ENCODE results near the gene DKK3. TPM values are rescaled to one million over a fixed set of nuclear protein-coding genes. Genes with fewer than 3 reads are reported as not detected.

Gene DKK3
- total RNA-seq, 1 experiment from 2014 or later, result 271 TPM

DNA sequence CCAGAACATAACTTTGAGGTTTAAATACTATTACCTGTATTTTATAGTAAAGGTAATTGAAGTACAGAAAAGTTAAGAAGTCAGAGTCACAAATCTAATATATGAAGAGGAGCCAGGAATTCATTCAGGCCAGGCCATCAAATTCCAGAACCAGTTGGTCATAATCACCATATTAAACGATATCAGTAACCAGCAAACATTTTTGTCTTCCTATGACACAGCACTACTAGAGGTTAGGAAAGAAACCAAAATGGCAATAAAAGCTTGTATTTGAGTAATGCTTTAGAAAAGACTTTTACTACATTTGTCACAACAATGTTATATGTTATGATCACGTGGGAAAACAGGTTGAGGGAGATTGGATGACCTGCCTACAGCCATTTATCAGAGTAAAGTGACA, 62.2 kb downstream of the DKK3 start:
- no peak for DNase-seq (ENCODE audit: low read depth)

DNA sequence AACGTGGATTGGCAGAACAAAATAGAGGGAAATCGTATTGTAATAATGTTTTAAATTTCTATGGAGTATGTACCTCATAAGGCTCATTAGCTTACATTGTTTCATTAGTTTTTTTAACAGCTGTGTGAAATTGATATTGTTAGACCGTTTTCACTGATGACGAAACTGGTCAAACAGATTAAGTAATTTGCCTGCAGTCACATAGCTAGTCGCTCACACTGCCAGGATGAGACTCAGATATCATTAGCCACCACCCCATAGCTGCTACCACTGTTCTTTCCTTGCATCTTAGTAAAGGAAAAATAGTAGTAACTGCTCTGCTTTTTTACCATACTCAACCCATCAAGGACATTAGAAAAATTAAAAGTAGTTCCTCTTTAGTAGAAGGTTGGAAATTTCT, 64.0 kb downstream of the DKK3 start:
- no peak for DNase-seq (ENCODE audit: low read depth)

DNA sequence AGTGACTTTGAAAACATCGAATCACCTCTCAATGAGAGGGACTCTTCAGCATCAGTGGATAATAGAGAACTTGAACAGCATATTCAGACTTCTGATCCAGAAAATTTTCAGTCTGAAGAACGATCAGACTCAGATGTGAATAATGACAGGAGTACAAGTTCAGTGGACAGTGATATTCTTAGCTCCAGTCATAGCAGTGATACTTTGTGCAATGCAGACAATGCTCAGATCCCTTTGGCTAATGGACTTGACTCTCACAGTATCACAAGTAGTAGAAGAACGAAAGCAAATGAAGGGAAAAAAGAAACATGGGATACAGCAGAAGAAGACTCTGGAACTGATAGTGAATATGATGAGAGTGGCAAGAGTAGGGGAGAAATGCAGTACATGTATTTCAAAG, 65.8 kb downstream of the DKK3 start:
- DNase-seq (ENCODE audit: low read depth), result no peak

DNA sequence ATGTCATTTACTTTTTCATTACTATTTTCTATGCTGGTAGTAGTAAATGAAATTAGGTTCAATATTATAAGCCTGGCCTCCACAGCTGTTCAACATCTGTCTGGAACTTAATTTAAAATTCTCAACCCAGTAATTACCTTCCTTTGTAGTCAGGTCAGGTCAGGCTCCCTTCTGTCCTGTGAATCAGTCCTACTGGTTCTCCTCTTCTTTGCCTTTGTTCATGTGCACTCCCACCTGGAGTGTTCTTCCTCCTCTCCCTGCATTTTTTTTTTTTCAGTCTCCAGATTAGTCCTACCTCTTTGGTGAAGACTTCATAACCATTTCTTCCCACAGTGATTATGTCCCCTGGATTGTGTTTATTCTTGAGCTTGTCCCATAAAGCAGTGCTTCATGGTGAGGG, 67.9 kb downstream of the DKK3 start:
- DNase-seq (ENCODE audit: low read depth), result no peak

DNA sequence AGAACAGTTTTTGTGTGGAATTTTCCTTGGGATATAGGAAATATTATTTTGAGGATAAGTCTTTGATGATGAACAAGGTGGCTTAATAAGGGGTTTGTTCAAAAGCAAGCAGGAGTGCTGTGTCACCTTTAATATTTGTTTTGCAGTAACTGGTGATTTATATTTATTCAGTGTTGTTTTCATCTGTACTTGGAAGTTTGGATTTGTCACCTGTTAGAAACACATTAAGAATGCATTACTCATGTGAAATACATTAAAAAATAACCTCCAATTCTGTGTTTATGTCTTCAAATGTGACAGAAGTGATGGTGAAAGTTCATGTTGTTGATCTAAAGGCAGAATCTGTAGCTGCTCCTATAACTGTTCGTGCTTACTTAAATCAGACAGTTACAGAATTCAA, 70.5 kb downstream of the DKK3 start:
- no peak for DNase-seq (ENCODE audit: low read depth)

DNA sequence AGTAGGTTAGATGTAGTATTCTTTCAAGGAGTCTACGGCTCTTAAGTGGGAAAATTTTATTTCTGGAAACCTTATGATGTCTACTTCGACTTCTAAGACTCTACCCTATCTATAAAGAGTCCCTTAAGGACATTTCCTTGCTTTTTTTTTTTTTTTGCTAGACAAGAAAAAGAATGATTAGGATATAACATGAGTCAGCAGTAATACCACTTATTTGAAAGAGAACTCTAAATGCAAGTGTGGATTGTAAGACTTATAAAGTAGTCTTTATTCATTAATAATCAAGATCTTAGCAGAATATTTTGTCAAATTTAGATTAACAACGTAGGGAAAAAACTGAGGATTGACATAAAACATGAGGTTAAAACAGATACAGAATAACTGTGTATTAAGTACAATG, 71.0 kb downstream of the DKK3 start:
- DNase-seq (ENCODE audit: low read depth), result no peak

DNA sequence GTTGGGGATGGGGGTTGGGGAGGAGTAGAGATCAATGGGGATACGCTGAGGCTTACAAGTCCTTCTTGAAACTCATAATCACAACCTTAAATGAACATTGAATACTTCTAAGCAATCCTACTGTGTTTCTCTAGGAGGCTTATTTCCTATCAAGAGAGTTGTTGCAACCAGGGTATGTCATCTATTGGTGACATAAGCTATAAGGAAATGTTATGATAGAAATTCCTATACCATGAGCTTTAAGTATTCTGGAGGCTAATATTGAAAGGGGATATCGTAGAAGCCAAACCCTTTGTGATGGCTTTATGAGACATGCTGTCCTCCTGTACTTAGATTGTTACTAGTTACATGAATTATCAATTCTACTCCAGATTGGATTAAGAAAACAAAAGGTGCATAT, 72.9 kb downstream of the DKK3 start:
- no peak for DNase-seq (ENCODE audit: low read depth)

DNA sequence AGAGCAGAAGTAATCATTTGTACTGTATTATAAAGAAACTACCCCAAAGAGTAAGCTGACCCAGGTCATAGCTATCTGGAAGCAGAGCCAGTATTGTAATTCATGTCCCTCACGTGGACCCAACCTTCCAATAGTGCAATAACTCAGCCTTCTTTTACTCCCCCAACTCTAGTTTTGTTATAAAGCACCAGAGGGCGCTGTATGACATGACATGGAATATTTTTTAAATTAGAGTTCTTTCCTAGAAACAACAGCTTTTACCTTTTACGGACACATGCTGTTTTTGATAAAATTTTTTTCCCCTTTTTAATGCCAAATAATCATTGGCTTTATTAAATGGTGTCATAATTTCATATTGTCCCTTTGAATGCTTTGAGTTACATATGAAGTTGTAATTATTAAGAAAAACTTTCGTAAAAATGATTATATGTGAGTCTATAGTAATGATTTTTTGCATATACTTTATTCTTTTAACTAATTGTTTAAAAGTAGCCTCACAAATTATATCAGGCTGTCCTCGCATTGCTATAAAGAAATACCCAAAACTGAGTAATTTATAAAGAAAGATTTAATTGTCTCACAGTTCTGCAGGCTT, 76.9 kb downstream of the DKK3 start:
- DNase-seq (ENCODE audit: low read depth), result peak; percentile 61

DNA sequence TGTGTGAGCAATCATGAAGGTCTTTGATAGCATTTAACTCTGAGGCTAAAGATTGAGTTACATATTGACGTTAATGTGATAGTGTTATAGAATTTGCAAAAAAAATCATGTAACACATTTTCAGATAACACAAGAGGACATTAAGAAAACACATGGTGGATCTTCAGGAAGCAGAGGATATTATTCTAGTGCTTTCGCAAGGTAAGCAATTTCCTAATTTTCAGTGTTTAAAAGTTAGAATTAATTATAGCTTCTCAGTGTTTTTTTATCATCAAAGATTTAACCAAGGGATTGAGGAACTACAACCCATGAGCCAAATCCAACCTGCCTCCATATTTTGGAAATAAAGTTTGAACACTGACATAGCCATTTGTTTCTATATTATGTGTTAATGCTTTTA, 78.5 kb downstream of the DKK3 start:
- no peak for DNase-seq (ENCODE audit: low read depth)

DNA sequence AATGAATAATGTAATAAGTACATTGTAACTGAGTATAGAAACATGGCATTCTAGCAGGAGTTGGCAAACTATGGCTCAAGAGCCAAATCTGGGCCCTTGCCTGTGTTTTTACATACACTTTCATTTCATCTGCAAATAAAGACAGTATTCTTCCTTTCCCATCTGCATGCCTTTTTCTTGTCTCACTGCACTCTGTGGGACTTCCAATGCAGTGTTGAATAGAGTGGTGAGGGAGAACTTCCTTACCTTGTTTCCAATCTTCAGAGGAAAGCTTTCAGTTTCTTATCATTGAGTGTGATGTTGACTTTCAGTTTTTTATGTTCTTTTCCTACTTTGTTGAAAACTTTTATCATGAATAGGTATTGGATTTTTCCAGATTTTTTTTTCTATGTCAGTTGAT, 84.6 kb downstream of the DKK3 start:
- no peak for DNase-seq (ENCODE audit: low read depth)

DNA sequence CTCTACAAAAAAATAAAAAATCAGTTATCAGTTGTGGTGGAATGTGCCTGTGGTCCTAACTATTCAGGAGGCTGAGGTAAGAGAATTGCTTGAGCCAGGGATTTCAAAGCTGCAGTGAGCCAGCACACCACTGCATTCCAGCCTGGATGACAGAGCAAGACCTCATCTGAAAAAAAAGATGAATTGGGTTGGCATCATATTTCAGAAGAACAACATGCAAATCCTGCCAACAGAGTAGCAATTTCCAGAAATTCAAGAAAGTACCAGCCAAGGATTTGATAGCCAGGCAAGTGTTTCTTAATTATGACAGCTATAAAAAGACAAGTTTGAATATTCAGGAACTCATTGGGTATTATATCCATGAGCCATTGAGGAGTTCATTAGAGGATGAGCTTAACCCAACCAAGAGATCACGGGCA, 91.4 kb downstream of the DKK3 start:
- peak; percentile 44 for DNase-seq (ENCODE audit: low read depth)

DNA sequence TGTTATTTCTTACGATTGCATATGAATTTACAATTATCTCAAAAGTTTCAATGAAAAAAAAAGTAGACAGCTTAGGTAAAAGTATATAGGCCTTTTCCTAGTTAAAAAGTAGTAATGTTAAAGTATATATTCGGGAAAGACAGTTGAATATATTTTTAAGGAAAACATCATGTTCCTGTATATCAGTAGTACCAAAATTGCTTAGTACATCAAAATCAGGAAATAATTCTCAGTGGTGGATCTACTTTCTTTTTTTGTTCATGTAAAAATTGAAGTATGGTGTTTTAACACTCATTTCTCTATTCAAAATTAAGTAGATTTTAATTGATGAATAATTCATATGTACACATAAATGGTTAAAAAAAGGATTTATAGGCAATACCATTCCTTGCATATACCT, 92.8 kb downstream of the DKK3 start:
- DNase-seq (ENCODE audit: low read depth), result no peak

DNA sequence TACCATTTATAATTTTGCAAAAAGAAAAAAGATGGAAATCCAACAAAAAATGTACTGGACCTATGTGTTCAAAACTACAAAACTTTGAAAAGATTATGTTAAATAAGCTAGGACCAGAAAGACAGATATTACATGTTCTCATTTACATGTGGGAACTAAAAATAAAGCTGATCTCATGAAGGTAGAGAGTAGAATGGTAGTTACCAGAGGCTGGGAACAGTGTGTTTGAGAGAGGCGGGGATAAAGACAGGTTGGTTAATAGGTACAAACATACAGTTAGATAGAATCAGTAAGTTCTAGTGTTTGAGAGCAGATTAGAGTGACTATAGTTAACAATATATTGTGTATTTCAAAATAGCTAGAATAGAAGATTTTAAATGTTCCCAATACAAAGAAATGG, 95.0 kb downstream of the DKK3 start:
- DNase-seq (ENCODE audit: low read depth), result no peak

Other genes with a start within 250 kb of the DKK3 start
- gene USP47, start 166.7 kb downstream of the DKK3 start, total RNA-seq (2014; rRNA removed; shearing (Covaris generic)), result 25.2 and 30.4 TPM in 2 replicates
- gene MICAL2, start 102.0 kb upstream of the DKK3 start, total RNA-seq (2014; rRNA removed; shearing (Covaris generic)), result 58.6 TPM in 2 replicates